Peyer's patch (tissue), 4 donors: Measurements from ENCODE around the gene GRWD1.

Source experiments
- POLR2A ChIP-seq, 2 donors: fragments of 450-650 bp; IDR thresholded peaks; one replicate each; pipeline ENCODE4 v1.5.1; 2017; ENCODE audit warnings: antibody characterized with exemption in 2 of 2, mild to moderate bottlenecking in 2 of 2, moderate library complexity in 2 of 2
- TF ChIP-seq, protein P1 (sequence below), 6 experiments: fragments of 450-650 bp in 4 of 6; fragments of 200-600 bp in 2 of 6; sonication (generic) in 1 of 6; IDR thresholded peaks; one replicate each; pipeline ENCODE4 v1.5.1; 2017 to 2019; ENCODE audit warnings: antibody characterized with exemption in 6 of 6, mild to moderate bottlenecking in 3 of 6, moderate library complexity in 1 of 6

DNA sequence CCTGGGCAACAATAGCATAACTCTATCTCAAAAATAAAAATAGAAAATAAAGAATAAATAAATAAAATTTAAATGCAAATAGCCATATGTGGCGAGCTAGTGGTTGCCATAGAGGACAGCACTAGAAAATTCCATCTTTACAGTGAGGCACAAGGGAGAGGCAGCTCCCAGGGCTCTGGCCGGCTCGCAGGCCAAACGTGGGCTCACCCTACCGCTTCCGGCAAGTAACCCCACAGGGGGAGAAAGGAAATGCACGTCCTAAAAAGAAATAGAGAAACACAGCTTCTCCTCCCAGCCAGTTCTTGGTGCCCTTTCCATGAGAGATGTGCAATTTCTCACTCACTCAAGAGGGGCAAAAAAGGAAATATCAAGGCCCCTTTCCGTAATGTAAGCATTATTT lies 12.4 kb upstream of the GRWD1 start:
- no peak for TF ChIP-seq POLR2A (IDR thresholded peaks at IDR 0.05)
- TF ChIP-seq, protein P1, sequence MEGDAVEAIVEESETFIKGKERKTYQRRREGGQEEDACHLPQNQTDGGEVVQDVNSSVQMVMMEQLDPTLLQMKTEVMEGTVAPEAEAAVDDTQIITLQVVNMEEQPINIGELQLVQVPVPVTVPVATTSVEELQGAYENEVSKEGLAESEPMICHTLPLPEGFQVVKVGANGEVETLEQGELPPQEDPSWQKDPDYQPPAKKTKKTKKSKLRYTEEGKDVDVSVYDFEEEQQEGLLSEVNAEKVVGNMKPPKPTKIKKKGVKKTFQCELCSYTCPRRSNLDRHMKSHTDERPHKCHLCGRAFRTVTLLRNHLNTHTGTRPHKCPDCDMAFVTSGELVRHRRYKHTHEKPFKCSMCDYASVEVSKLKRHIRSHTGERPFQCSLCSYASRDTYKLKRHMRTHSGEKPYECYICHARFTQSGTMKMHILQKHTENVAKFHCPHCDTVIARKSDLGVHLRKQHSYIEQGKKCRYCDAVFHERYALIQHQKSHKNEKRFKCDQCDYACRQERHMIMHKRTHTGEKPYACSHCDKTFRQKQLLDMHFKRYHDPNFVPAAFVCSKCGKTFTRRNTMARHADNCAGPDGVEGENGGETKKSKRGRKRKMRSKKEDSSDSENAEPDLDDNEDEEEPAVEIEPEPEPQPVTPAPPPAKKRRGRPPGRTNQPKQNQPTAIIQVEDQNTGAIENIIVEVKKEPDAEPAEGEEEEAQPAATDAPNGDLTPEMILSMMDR (IDR thresholded peaks at IDR 0.05), result no peak
